WI38 (cell line): Measurements from ENCODE around the gene TMC1.

Experiments used
- H3K4me3 ChIP-seq: 2 replicates; pipeline ENCODE4 v1.5.1; 2011; ENCODE audit warnings: low read depth, mild to moderate bottlenecking, control low read depth, low read length
- TF ChIP-seq, protein P1 (sequence below): IDR thresholded peaks from 2 replicates; pipeline ENCODE4 v1.5.1; 2012; ENCODE audit warnings: low read depth, mild to moderate bottlenecking, control low read depth, low read length

TMC1 gene

DNA sequence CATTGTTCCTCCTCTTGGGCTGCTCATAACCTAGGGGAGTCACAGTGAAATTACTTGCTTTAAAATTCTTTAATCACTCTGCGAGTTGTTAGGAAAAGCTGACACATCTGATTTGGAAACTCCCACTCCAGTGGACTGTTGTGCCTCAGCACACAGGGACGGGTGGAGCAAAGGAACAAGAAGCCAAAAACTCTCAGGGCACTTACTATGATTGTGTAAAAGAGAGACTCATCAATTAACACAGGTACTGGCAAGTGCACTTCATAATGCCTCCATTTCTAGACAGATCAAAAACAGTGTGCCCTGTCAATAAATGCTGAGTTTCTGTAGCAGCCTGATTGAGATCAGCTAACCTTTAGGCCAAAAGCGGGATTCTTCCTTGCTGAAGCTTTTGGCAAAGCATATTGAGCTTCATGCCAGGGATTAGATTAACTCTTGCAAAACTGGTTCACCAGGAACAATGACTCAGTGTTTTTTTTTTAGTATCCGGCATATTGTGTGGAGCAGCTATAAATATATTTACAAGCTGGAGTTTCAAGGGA is 55.9 kb downstream of the TMC1 start:
- TF ChIP-seq, protein P1, sequence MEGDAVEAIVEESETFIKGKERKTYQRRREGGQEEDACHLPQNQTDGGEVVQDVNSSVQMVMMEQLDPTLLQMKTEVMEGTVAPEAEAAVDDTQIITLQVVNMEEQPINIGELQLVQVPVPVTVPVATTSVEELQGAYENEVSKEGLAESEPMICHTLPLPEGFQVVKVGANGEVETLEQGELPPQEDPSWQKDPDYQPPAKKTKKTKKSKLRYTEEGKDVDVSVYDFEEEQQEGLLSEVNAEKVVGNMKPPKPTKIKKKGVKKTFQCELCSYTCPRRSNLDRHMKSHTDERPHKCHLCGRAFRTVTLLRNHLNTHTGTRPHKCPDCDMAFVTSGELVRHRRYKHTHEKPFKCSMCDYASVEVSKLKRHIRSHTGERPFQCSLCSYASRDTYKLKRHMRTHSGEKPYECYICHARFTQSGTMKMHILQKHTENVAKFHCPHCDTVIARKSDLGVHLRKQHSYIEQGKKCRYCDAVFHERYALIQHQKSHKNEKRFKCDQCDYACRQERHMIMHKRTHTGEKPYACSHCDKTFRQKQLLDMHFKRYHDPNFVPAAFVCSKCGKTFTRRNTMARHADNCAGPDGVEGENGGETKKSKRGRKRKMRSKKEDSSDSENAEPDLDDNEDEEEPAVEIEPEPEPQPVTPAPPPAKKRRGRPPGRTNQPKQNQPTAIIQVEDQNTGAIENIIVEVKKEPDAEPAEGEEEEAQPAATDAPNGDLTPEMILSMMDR = no peak
- H3K4me3 ChIP-seq = no peak overlapping the region

DNA sequence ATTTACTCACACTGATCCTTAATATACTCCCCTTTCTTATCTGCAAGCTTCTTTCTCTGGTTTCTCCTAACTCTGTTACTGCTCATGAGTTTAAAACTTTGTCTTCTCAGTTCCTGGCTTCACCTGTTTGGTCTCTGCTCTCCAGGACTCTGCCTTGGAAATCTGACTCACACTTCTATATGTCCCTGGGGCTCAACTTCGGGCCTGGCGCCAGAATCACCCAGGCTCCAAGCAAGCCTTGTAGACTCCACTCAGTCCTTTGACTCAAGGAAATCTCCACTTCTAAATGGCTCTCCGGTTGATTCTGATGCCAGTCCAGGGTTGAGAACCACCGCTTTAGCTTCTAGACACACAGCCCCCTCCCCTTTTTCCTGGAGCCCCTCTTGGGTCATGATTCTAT is 57.8 kb downstream of the TMC1 start:
- no peak overlapping the region for H3K4me3 ChIP-seq
- TF ChIP-seq, protein P1 = no peak

DNA sequence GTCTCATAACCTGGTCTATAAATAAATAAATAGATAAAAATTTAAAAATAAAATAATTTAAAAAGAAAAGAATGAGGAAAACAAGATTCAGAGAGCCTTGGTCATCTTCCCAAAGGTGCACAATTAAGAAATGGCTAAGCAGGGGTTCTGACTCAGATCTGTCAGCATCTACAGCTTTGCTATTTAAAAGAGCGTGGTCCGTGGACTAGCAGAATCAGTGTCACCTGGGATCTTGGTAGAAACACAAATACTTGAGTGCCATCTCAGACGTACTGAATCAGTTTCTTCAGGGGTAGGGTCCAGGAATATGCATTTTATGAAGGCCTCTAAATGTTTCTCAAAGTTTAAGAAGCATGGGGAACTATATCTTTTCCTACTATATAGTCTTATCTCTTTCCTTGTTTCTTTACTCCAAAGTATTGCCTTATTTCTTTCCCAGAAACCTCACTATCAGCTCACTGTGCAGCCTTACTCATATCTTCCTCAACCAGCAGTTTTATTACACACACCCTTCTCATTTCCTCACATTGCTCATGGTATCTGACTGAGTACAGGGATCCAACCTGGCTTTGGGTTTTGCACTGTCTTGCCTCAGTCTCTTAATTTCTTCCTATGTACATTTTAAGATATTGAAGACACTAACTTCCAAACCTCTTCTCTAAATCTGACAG is 58.6 kb downstream of the TMC1 start:
- TF ChIP-seq, protein P1 = no peak

DNA sequence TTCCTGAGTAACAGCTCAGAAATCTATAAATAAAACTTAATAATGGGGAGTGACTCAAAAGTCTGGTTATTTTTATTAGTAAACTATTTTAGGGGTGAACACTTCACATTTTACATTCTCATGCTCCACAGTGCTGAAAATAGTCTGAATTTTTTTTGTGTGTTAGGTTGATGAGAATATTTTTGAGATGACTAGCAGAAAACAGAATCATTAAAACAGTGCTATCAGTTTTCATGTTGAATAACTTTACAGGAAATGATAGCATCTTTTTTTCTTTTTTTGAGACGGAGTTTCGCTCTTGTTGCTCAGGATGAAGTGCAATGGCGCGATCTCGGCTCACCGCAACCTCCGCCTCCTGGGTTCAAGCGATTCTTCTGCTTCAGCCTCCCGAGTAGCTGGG is 60.3 kb downstream of the TMC1 start:
- TF ChIP-seq, protein P1 = no peak
- H3K4me3 ChIP-seq = no peak overlapping the region

More for the DNA sequence above, 58.6 kb downstream of the TMC1 start:
- H3K4me3 ChIP-seq = no peak overlapping the region

DNA sequence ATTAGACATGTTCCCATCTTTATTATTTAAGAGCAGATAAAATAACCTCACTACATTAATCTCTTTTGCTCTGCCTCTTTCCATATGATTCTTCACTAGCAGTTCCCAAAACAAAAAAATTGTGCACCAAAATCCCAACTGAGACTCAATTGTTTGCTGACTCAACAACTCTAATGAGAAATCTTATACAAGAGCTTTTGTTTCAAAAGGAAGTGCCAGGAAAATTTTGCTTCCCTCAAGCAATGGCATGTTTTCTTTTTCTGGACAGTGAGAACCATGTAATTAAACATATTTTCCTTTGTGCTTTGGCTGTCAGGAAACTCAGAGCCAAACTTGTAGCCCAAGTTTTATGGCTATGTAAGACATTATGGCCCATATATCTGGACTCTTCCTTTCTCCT is 62.0 kb downstream of the TMC1 start:
- no peak overlapping the region for H3K4me3 ChIP-seq
- TF ChIP-seq, protein P1 = no peak

DNA sequence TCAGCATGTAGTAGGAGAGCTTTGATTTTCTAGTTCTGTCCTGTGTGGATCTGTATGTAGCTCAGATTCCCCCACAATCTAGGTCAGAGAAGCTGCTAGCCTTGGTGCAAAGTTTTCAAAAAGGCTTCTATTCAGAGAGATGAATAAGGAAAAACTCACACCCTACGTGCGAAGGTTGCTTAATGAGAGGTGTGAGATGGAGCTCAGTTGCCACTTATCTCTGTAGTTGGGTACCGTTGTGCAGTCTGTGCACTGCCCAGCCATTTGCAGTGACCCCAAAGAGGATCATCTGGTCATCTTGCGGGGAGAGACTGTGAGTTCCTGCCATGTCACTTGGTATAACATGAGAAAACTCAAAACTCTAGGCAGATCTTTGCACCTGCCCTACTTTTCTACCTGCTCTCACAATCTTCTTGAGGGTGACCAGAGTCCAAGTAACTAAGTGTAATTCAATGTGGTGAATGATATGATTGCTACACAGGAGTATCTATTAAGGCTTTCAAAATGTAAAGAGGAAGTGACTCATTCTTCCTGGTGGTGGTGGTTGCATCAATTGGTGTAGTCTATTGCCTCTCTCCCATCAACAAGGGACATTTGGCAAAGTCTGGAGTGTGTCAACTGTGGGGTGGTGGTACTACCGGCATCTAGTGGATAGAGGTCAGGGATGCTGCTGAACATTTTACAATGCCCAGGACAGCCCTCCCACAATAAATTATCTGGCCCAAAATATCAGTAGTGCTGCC is 65.2 kb downstream of the TMC1 start:
- no peak overlapping the region for H3K4me3 ChIP-seq
- TF ChIP-seq, protein P1 = 0 out of 2 replicates have a peak, but pooled peaks have one; percentile 32

DNA sequence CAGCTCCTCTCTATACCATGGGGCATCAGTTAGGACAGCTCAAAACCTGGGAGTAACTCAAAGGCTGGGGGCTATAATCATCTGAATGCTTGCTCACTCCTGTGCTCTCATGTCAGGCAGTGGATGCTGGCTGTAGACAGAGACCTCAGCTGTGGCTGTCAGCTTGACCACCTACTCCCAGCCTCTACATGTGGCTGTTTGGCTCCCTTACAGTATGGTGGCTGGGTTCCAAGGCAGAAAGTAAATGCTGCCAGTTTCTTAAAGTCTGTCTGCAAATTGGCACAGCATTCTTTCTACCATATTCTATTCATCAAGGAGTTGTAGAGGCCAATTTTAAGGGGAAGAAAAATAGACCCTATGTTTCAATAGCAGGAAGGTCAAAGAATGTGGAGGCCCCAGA is 66.9 kb downstream of the TMC1 start:
- TF ChIP-seq, protein P1 = no peak
- no peak overlapping the region for H3K4me3 ChIP-seq
